Measurements from ENCODE around the gene GAB4. TPM values are rescaled to one million over a fixed set of nuclear protein-coding genes. Genes with fewer than 3 reads are reported as not detected.
"Not testable (repeated sequence)": the region's sequence is repeated elsewhere in the genome, so short reads cannot be mapped to it uniquely, and the experiment has no call there.

The GAB4 gene
- total RNA-seq: not detected in 2 replicates

- no peak for TF ChIP-seq CTCF (IDR thresholded peaks at IDR 0.05; ENCODE audit: insufficient read depth, low read depth, low read length)
- no peak within 1 kb of the TSS for H3K4me3 ChIP-seq (ENCODE audit: low read depth, low read length)
- no peak for DNase-seq (ENCODE audit: low read depth)
These were observed at the start of gene GAB4 for GRCh38 chr22:17007852-17008731. TSS of gene GAB4 (minus strand) at chr22:17008222. CDS start at chr22:17008114, 108 bp downstream.

DNA sequence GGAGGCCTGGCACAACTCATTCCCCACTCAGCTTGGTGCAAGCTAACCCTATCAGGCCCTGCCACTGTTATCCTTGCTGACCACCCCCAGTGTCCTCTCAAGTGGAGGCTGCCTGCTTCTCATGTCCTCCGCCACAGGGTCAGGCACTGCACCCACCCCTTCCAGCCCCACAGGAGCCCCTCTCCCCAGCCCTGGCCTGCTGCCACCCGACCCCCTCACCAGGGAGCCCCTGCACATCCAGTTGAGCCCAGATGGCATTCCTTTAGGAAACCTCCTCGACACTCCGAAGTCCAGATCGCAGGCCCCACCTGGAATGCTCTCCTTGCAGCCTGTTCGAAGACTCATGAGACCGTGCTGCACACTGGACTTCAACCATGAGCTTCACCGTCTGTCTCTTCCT, 48.8 kb upstream of the GAB4 start:
- H3K4me3 ChIP-seq (ENCODE audit: low read depth, low read length): no peak overlapping the region
- no peak for DNase-seq (ENCODE audit: low read depth)
- TF ChIP-seq CTCF (IDR thresholded peaks at IDR 0.05; ENCODE audit: insufficient read depth, low read depth, low read length): no peak

DNA sequence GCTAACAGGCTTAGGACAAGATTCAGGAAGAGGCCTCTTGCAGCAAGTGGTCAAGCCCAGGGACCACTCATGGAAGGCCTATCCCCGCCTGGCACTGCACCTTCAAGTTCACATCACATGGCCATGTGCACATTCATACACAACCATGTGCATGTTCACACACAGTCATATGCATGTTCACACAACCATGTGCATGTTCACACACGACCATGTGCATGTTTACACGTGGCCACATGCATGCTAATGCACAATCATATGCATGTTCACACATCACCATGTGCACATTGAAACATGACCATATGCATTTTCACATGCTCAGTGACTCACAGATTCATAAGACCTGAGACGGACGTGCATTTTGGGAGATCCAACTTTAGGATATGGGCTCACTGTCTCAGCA, 48.0 kb upstream of the GAB4 start:
- DNase-seq (ENCODE audit: low read depth): no peak
- no peak for TF ChIP-seq CTCF (IDR thresholded peaks at IDR 0.05; ENCODE audit: insufficient read depth, low read depth, low read length)
- H3K4me3 ChIP-seq (ENCODE audit: low read depth, low read length): no peak overlapping the region

- DNase-seq (ENCODE audit: low read depth): no peak
- H3K4me3 ChIP-seq (ENCODE audit: low read depth, low read length): no peak overlapping the region
- no peak for TF ChIP-seq CTCF (IDR thresholded peaks at IDR 0.05; ENCODE audit: insufficient read depth, low read depth, low read length)
These were observed 39.6 kb upstream of the GAB4 start for GRCh38 chr22:17047656-17048055.

- no peak for TF ChIP-seq CTCF (IDR thresholded peaks at IDR 0.05; ENCODE audit: insufficient read depth, low read depth, low read length)
- DNase-seq (ENCODE audit: low read depth): no peak
- no peak overlapping the region for H3K4me3 ChIP-seq (ENCODE audit: low read depth, low read length)
These were observed 38.7 kb upstream of the GAB4 start for GRCh38 chr22:17046566-17047348.

DNA sequence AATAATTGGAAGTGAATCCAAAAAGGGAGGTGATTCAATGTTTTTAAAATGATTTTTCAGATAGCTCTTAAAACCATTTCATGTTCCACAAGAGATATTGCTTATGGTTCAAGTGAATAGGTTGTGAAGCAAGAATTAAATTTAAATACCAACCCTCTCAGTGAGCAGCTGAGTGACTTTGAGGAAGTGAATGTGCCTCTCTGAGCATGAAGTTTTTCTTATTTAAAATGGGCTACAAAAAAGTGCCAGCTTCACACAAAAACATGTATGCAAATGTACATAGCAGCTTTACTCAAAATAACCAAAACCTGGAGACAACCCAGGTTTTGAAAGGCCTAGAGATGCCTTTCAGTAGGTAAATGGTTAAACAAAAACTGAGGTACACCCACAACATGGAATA, 35.5 kb upstream of the GAB4 start:
- no peak for TF ChIP-seq CTCF (IDR thresholded peaks at IDR 0.05; ENCODE audit: insufficient read depth, low read depth, low read length)
- DNase-seq (ENCODE audit: low read depth): no peak
- H3K4me3 ChIP-seq (ENCODE audit: low read depth, low read length): no peak overlapping the region

- DNase-seq (ENCODE audit: low read depth); H3K4me3 ChIP-seq (ENCODE audit: low read depth, low read length): not testable (repeated sequence)
These were observed 29.1 kb upstream of the GAB4 start for GRCh38 chr22:17036842-17037711.

- not testable (repeated sequence) for H3K4me3 ChIP-seq (ENCODE audit: low read depth, low read length); DNase-seq (ENCODE audit: low read depth)
These were observed 28.2 kb upstream of the GAB4 start for GRCh38 chr22:17035976-17036841.
